Endometrial microvascular endothelial cells (primary cell): ENCODE results near the gene COMMD7. TPM values are rescaled to one million over a fixed set of nuclear protein-coding genes. Genes with fewer than 3 reads are reported as not detected.

Experiments used
- in situ Hi-C: cut with HindIII; loops from 2 replicates; pipeline ENCODE4 v1.10.0; 2017; ENCODE audit warnings: low sequenced_read_pairs, low pct_unique_long_range_greater_than_20kb; ENCODE audit errors: inconsistent ontology term
- total RNA-seq: library from RNA; depleted of rRNA; stranded (reverse); fragments of >200 nt; gene quantifications from one replicate; pipeline ENCODE4 v1.2.3, GENCODE V29; 2015; ENCODE audit errors: inconsistent ontology term

Gene COMMD7
- total RNA-seq, 1 donor from 2014 or later, result 62.3 TPM

DNA sequence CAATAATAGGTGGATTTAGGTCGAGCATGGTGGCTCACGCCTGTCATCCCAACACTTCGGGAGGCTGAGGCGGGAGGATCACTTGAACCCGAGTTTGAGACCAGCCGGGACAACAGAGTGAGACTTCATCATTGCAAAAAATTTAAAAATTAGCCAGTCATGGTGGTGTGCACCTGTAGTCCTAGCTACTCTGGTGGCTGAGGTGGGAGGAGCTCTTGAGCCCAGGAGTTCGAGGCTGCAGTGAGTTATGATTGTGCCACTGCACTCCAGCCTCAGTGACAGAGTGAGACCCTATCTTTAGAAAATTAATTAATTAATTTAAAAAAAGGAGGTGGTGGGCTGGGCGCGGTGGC is 56.1 kb downstream of the COMMD7 start:
- in situ Hi-C loops, result loop anchor here (25.0 kb wide), 1 partner anchor 100 kb away; no protein-coding TSS in a partner anchor

DNA sequence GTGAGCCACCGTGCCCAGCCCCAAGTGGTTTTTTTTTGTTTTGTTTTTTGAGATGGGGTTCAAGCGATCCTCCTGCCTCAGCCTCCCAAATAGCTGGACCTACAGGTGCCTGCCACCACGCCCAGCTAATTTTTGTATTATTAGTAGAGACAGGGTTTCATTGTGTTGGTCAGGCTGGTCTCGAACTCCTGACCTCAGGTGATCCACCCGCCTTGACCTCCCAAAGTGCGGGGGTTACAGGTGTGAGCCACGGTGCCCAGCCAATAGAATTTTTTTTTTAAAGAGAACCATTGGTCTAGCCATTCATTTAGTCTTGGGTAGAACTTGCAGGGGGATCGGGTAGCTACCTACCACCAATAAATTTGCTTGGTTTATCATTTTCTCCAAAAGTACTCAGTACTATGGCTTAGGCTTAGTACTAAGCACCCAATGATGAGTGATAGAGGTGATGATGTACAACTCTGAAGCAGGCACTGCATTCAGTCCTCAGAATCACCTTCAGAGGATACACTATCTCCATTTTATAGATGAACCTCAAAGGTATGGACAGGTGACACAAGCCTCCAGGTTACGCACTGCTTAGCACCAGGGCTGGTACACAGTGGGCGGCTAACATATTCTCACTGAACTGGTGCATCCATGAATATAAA is 56.6 kb downstream of the COMMD7 start:
- in situ Hi-C loops, result loop anchor here (25.0 kb wide), 1 partner anchor 101 kb away; no protein-coding TSS in a partner anchor

DNA sequence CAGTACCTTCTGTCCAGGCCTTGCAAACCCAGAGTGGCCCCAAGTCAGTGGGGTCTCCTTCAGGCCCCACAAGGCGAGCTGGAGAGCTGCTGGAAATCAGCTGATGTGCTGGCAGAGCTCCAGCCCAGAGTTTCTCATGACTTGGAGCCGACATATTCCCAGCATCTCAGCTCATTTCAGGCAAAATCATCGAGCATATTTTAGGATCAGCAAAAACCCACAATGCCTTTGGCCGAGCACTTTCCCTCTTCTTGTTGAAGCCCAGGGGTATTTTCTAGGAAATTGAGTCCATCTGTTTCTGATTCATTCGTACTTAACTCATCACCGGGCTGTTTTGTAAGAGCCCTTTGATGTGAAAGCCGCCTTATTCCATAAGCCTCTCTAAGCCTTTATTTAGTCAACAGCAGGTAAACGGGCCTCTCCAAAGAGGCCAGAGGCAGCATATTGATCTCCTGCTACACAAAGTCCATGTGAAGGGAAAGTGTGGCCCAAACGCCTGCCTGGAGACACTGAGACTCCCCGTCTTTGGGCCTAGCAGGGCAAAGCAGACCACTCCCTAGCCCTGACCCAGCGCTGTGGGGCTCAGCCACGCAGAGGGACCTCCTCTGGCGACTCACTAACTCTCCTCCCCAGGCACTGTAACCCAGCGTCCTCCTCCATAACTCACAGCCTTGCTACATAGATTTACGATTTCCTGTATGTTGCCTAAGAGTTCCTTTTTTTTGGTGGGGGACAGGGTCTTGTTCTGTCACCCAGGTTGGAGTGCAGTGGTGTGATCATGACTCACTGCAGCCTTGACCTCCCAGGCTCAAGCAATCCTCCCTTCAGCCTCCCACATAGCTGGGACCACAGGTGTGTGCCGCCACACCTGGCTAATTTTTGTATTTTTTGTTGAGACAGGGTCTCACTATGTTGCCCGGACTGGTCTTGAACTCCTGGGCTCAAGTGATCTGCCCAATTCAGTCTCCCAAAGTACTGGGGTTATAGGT is 57.4 kb downstream of the COMMD7 start:
- in situ Hi-C loops, result loop anchor here (25.0 kb wide), 1 partner anchor 101 kb away; no protein-coding TSS in a partner anchor

- in situ Hi-C loops, result loop anchor here (25.0 kb wide), 1 partner anchor 105 kb away; no protein-coding TSS in a partner anchor
Observed at GRCh38 chr20:32682508-32682987, 60.7 kb downstream of the COMMD7 start.

GRCh38 chr20:32681175-32682084 is 61.8 kb downstream of the COMMD7 start:
- in situ Hi-C loops, result loop anchor here (25.0 kb wide), 1 partner anchor 106 kb away; no protein-coding TSS in a partner anchor

GRCh38 chr20:32680544-32681174 is 62.6 kb downstream of the COMMD7 start:
- in situ Hi-C loops, result loop anchor here (25.0 kb wide), 1 partner anchor 107 kb away; no protein-coding TSS in a partner anchor

DNA sequence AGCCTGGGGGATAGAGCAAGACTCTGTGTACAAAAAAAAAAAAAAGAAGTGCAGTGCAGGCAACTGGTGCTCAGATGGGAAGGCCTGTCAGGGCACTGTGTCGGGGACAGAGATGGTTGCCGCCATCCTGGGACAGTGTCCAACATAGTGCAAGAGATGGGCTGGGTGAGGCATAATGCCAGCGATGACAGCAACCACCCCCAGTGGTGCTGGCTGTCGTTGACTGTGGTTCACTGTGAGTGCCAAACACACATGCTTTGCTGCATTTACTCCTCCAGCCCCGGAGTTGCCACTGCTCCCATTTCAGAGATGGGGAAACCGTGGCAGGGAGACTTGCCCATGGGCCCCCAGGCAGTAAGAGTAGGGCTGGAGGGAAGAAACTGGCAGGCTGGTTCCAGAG is 64.3 kb downstream of the COMMD7 start:
- in situ Hi-C loops, result loop anchor here (25.0 kb wide), 1 partner anchor 108 kb away; no protein-coding TSS in a partner anchor

GRCh38 chr20:32675223-32675975 is 67.9 kb downstream of the COMMD7 start:
- in situ Hi-C loops, result loop anchor here (25.0 kb wide), 1 partner anchor 112 kb away; no protein-coding TSS in a partner anchor

DNA sequence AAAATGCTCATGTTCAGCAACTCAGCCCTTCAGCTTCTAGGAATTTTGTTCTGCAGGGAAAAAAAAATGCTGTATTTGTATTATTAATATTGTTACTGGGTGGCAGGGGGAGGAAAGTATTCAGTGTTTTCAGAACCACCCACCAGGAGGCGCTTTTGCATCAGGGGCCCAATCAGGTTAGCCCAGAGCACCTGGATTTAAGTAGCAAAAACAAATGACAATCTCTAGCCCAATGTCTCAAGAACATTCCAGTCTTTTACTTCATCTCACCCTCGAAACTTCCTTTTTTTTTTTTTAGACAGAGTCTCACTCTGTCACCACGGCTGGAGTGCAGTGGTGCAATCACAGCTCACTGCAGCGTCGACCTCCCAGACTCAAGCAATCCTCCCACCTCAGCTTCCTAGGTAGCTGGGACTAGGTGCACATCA is 68.9 kb downstream of the COMMD7 start:
- in situ Hi-C loops, result no loop called here

DNA sequence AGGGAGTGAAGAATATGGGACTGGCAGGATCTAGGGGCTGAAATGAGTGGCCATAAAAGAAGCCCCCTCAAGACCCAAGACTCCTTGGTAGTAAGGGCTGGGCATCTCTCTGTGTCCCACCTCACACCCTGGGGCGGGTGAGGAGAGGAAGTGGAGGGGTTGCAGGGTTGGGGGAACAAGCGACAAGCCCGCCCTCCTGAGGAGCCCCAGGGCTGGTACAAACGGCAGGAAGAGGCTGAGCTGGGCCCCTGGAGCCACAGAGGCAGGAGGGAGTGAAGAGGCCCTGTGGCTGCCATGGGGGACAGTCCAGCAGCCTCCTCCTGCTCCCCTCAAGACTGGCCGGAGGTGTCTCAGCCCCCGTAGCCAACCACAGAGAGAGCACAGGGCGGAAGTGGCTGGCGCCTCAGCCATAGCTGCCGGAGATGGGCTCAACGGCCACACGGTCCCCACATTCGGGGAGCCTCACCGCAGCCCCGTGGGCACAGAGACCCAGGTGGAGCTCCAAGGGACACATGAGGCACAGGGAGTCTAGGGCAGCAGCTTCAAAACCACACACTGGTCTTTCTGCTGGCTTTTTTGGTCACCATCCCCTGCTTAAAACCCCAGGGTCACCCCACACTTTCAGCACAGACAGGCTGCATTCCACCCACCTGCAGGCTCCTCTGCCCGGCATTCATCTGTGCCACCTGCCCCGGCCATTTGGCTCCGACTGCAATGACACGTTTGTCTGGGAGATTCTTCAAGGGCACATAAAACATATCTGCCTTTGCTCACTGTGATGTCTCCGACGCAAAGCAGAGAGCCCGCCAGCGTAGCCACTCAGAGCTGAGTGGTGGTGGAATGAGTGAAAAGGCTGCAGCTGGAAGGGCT is 70.0 kb downstream of the COMMD7 start:
- in situ Hi-C loops, result no loop called here

- in situ Hi-C loops, result no loop called here
Observed at GRCh38 chr20:32672394-32672981, 70.8 kb downstream of the COMMD7 start.

GRCh38 chr20:32670773-32671455 is 72.4 kb downstream of the COMMD7 start:
- in situ Hi-C loops, result no loop called here

DNA sequence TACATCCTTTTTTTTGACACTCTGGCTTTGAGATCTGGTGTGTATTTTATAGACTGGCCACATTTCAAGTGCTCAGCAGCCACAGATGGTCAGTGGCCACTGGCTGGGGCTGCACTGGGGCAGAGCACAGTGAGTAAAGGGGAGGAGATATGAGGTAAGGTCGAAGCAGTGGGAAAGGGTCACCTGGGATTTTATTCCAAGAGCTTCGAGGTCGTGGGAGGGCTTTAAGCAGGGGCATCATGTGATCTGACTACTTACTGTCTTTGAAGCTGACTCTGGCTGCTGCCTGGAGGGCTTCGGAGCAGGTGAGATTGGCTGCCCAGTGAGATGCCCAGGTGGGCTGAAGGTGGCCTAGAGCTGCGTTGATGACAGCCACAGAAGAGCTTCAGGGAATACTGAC is 76.2 kb downstream of the COMMD7 start:
- in situ Hi-C loops, result no loop called here

DNA sequence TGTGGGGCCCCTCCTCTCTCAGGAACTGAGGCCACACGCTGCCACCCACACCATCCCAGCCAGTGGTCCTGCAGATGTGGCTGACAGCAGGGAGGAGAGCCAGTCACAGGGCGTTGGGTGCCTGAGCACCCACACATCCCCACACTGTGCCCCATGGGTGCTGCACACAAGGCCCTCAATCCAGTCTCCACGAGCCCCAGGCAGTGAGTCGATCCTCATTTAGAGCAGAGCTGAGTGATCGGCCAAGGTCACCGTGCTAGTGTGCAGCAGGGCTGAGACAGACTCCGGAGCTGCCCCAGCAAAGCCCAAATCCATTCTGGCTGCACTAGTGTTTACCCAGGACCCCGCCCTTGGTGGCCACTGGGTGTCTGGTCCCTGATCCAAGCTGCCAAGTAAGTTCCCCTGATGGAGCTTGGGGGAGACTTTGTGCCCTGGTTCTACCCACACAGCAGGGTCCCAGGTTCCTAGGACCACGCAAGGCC is 78.5 kb downstream of the COMMD7 start:
- in situ Hi-C loops, result no loop called here

GRCh38 chr20:32664012-32664677 is 79.1 kb downstream of the COMMD7 start:
- in situ Hi-C loops, result no loop called here
